GM23338 (cell line): ENCODE data around the gene CCR6.
"Not testable (repeated sequence)": the region's sequence is repeated elsewhere in the genome, so short reads cannot be mapped to it uniquely, and the experiment has no call there.

ENCODE experiments used
- CREB1 ChIP-seq: fragments of 250-450 bp; sonication (Bioruptor Pico); IDR thresholded peaks from 2 replicates; pipeline ENCODE4 v1.5.0; 2020; ENCODE audit warnings: low read depth, mild to moderate bottlenecking, moderate library complexity
- CTCF ChIP-seq, 2 experiments: fragments of 200-600 bp in 1 of 2; sonication (generic) in 1 of 2; conservative IDR thresholded peaks; 2 replicates each; pipeline versions ENCODE4 v1.5.1 to v1.6.1; 2016 to 2017; ENCODE audit warnings: antibody characterized with exemption in 2 of 2, low read depth in 2 of 2, mild to moderate bottlenecking in 2 of 2, moderate library complexity in 1 of 2
- ETS1 ChIP-seq: IDR thresholded peaks from 2 replicates; pipeline ENCODE4 v1.6.1; 2016; ENCODE audit warnings: antibody characterized with exemption
- EZH2 ChIP-seq: fragments of 200-600 bp; sonication (generic); IDR thresholded peaks from one replicate; pipeline ENCODE4 v1.8.0; 2017; ENCODE audit warnings: antibody characterized with exemption, mild to moderate bottlenecking, low read depth; ENCODE audit not compliant: unreplicated experiment
- EZH2phosphoT487 ChIP-seq: fragments of 200-600 bp; sonication (generic); IDR thresholded peaks from one replicate; pipeline ENCODE4 v1.8.1; 2018; ENCODE audit warnings: antibody characterized with exemption; ENCODE audit not compliant: unreplicated experiment
- JUNB ChIP-seq: IDR thresholded peaks from one replicate; pipeline ENCODE4 v1.6.1; 2016; ENCODE audit warnings: antibody characterized with exemption; ENCODE audit not compliant: unreplicated experiment
- NANOG ChIP-seq: IDR thresholded peaks from 2 replicates; pipeline ENCODE4 v1.6.1; 2016; ENCODE audit warnings: antibody characterized with exemption, borderline replicate concordance
- POLR2AphosphoS5 ChIP-seq: IDR thresholded peaks from 2 replicates; pipeline ENCODE4 v1.6.1; 2016; ENCODE audit warnings: antibody characterized with exemption, low read depth
- REST ChIP-seq: IDR thresholded peaks from one replicate; pipeline ENCODE4 v1.6.1; 2018; ENCODE audit warnings: antibody characterized with exemption; ENCODE audit not compliant: unreplicated experiment
- STAT1 ChIP-seq: IDR thresholded peaks from one replicate; pipeline ENCODE4 v1.6.1; 2016; ENCODE audit warnings: antibody characterized with exemption; ENCODE audit not compliant: unreplicated experiment
- ZNF114 ChIP-seq: fragments of 250-450 bp; sonication (Bioruptor Pico); IDR thresholded peaks from 2 replicates; pipeline ENCODE4 v1.5.0; 2020; ENCODE audit warnings: mild to moderate bottlenecking, moderate library complexity
- ZNF331 ChIP-seq: fragments of 250-450 bp; sonication (Bioruptor Pico); IDR thresholded peaks from 2 replicates; pipeline ENCODE4 v1.5.0; 2020; ENCODE audit warnings: low read depth, mild to moderate bottlenecking, moderate library complexity

- TF ChIP-seq CTCF (conservative IDR thresholded peaks at IDR 0.05; ENCODE audit: low read depth in 2 of 2); EZH2; JUNB; POLR2AphosphoS5; EZH2phosphoT487; CREB1 (CRISPR knock-in tag); STAT1; REST; ZNF114 (CRISPR knock-in tag); ETS1; NANOG; ZNF331 (CRISPR knock-in tag): not testable (repeated sequence)
These were observed 62.2 kb downstream of the CCR6 start for GRCh38 chr6:167185101-167185500.
